NCI-H1417 (cell line): ENCODE data around the gene PRRG4.
"Not testable (repeated sequence)": the region's sequence is repeated elsewhere in the genome, so short reads cannot be mapped to it uniquely, and the experiment has no call there.

Source experiments
- DNase-seq, 3 experiments: peaks; one replicate each; lab custom pipeline; 2025; lab: John Stamatoyannopoulos, UW

PRRG4 gene

GRCh38 chr11:32885556-32885955 is 55.8 kb downstream of the PRRG4 start:
- DNase-seq: peak in 2 of 3 experiments; percentile 6 to 39

- no peak for DNase-seq
These were observed 56.5 kb downstream of the PRRG4 start for GRCh38 chr11:32886180-32886579.

GRCh38 chr11:32887707-32888383 is 58.1 kb downstream of the PRRG4 start:
- DNase-seq: not testable (repeated sequence)

- DNase-seq: not testable (repeated sequence)
These were observed 58.6 kb downstream of the PRRG4 start for GRCh38 chr11:32888384-32888710.

GRCh38 chr11:32888805-32889204 is 59.1 kb downstream of the PRRG4 start:
- DNase-seq: no peak

- peak; percentile 52 to 87 (median 64) for DNase-seq
These were observed 61.3 kb downstream of the PRRG4 start for GRCh38 chr11:32890843-32891656.

- peak in 2 of 3 experiments; percentile 51 to 89 for DNase-seq
These were observed 62.1 kb downstream of the PRRG4 start for GRCh38 chr11:32891657-32892354.

- DNase-seq: peak; percentile 82 to 88 (median 87)
These were observed 62.8 kb downstream of the PRRG4 start, which contains the start of gene QSER1 for GRCh38 chr11:32892355-32893092. TSS of gene QSER1 (plus strand) at chr11:32892811. CDS start at chr11:32893126, 315 bp downstream.

GRCh38 chr11:32893093-32893342 is 63.3 kb downstream of the PRRG4 start:
- DNase-seq: no peak

- peak; percentile 54 to 81 (median 77) for DNase-seq
These were observed 63.8 kb downstream of the PRRG4 start for GRCh38 chr11:32893343-32894148.

GRCh38 chr11:32894149-32894827 is 64.6 kb downstream of the PRRG4 start:
- peak; percentile 66 to 88 (median 77) for DNase-seq

GRCh38 chr11:32894921-32895320 is 65.2 kb downstream of the PRRG4 start:
- no peak for DNase-seq

GRCh38 chr11:32895471-32895870 is 65.7 kb downstream of the PRRG4 start:
- DNase-seq: peak in 1 of 3 experiments; percentile 47

GRCh38 chr11:32897103-32897502 is 67.4 kb downstream of the PRRG4 start:
- no peak for DNase-seq

GRCh38 chr11:32899438-32899837 is 69.7 kb downstream of the PRRG4 start:
- DNase-seq: no peak

- DNase-seq: no peak
These were observed 72.5 kb downstream of the PRRG4 start for GRCh38 chr11:32902089-32902665.

- DNase-seq: no peak
These were observed 75.4 kb downstream of the PRRG4 start for GRCh38 chr11:32905028-32905667.
